HS-27A (cell line): Measurements from ENCODE around the gene TWIST2.

Experiments used
- DNase-seq: peaks from one replicate; pipeline ENCODE4 v3.0.0-alpha.2; 2012; ENCODE audit warnings: low read depth, missing footprints

The TWIST2 gene

GRCh38 chr2:238890618-238891456 lies 43.0 kb downstream of the TWIST2 start:
- DNase-seq: no peak

DNA sequence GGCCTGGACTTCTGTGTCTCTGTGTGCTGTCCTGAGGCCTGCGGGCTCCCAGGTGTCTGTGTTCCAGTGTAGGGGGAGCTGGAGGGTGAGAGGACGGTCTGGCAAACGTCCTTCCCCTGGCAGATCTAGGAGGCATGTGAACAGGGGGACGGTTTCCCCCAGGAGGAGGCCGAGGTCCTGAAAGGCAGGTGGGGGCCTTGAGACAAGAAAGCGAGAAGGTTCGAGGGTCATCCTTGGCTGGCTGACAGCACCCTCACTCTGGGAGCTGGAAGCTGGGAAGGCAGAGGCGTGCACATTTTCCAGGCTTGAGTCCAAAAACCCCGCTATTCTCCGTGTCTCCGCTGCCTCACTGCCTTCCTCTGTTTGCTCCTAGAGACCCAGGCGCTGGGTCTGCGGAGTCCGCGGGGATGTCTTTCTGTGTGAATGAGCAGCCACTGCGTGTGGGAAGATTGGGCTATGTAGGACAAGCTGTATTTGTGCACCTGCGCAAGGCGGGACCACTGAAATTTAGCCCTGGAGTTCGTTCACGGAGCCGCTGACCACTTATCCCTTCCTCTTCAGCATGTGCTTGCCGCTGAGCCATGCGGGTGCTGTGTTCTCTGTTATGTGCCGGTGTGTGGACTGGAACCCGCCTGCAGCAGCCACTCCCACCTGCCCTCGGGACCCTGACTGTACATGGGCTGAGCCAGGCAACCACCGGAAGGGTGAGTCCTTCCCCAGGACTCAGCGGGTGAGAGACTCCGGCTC lies 43.7 kb downstream of the TWIST2 start:
- DNase-seq: no peak

DNA sequence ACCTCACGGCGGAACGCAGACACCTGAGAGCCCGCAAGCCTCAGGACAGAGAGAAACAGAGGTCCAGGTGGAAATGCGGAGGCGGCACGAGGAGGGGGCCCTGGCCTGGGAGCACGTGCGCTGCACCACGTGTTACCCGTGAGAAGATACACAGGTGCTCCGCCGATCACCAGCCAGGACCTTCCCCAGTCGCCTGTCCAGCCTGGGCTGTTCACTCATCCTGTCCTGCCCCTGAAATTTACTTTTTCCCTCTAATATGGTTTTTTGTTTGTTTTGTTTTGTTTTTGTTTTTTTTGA lies 44.3 kb downstream of the TWIST2 start:
- DNase-seq: no peak

GRCh38 chr2:238892796-238893195 lies 44.9 kb downstream of the TWIST2 start:
- no peak for DNase-seq

DNA sequence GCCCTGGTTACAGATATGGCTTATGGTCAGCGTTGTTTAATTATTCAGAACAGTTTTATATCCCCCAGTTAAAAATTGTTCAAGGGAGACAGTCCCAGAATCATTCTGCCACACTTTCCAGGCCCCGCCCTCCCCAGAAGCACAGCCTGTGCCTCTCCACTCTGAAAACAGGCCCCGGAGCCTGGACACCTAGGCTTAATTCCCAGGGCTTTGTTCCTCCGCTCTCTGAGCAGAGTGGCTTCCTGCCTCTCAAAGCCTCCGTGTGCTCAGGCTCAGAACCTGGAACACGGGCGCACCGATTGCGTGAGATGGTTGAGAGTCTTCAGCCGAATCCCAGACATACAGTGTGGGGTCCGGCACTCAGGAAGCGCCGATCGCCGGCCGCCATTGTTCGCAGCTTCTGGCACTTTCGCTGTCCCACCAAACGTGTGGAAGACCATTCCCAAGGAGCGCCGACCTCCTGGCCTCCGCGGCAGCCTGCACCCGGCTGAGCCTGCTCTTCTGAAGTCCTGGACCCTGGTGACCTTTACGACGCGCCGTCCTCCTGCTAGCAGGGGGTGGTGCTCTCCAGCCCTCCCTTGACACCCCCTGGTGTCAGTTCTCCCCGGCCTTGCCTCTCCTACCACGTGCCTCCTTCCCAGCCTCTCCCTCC lies 45.6 kb downstream of the TWIST2 start:
- DNase-seq: no peak

DNA sequence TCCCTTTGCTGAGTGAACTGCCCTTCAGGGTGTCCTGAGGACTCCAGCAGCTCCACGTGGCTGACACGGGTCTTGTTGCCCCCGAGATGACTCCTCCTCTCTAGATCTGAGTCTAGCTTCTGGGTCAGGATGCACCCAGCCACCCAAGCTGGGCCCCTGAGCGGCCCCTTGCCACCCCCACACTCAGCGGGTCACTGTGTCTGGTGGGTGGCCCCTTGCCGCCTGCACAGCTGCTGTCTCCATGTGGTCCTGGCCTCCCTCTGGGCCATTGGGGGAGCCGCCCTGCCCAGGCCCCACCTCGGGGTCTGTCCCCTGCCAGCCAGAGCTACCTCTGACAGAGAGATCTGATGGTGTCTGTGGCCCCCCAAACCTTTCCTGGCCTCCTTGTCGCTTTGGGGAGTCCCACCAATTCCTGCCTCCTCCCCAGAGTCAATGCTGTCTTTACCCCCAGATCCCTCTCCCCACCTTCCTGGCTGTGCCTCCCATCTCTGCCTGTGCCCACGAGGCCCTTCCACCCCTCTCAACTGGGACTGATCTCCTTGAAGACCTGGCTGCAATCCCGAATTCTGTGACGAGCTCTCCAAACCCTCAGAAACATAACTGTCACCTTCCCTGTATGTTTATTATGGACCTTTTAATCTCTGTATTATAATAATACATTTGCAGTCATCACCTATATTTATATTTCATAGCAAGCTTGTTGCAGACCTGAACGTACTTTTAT lies 46.5 kb downstream of the TWIST2 start:
- no peak for DNase-seq

DNA sequence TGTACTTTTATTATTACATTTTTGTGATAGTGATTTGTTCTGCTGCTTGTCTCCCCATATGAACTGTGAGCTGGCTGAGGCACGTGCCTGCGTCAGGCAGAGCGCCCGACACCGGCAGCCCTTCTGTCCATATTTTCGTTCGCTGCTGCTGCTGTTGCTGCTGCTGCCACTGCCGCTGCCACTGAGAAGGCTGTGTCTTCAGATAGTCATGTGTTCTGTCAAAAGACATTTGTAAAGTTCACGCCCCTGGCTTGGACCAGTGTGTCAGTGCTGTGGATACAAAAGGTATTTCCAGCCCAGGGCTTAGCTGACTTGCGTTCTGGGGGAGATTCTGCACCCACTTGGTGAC lies 47.0 kb downstream of the TWIST2 start:
- no peak for DNase-seq

DNA sequence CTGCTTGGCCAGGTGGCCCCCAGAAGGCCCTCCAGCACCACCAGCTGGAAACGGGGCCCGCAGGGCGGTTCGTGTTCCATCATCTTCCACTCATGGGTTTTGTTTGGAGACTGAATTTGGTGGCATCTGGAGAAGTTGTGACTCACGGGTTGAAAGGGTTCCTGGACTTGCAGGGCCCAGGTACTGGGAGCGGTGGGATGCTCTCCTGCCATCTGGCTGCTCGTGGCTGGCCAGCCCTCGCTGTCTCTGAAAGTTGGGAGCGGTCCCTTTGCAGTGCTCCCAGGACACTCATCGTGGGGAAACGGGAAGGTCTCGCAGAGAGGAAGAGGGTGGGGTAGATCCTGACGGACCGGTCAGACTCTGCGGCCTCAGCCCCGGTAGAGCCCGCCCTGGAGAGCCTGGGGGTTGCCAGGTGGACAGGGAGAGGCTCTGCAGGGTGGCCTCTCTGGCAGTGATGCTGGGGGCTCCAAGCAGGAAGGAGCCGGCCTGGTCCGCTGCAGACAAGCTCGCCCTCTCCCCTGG lies 47.5 kb downstream of the TWIST2 start:
- DNase-seq: no peak

DNA sequence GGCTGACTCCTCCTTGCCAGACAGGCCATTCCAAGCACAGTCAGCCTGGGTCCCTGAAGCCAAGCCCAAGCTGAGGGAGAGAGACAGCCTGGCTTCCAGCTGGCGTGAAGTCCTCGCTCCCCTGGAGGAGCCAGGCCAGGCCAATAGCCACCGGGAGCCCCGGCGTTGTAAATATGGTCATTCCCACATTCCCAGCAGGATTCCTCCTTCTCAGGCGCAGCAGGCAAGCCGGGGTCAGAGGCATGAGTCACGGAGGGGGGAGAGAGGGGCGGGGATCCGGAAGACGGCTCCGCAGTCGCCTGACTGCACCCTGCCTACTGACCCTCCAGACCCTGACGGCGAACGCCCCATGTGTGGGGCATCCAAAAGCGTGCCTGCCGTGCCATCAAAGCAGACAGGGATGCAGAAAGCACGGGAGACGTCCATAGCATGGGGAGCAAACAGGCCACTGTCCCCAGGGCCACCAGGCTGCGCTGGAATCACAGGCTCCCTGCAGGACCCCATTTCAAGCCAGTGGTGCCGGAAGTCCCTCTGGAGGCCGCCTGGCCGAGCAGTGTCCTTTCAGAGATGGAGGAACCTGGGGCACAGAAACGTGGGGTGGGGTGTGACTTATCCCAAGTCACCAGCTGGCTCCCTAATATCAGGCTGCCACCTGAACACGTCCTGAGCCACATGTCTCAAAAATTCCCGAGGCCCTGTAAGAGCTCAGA lies 48.2 kb downstream of the TWIST2 start:
- DNase-seq: no peak

GRCh38 chr2:238896641-238897040 lies 48.8 kb downstream of the TWIST2 start:
- no peak for DNase-seq

DNA sequence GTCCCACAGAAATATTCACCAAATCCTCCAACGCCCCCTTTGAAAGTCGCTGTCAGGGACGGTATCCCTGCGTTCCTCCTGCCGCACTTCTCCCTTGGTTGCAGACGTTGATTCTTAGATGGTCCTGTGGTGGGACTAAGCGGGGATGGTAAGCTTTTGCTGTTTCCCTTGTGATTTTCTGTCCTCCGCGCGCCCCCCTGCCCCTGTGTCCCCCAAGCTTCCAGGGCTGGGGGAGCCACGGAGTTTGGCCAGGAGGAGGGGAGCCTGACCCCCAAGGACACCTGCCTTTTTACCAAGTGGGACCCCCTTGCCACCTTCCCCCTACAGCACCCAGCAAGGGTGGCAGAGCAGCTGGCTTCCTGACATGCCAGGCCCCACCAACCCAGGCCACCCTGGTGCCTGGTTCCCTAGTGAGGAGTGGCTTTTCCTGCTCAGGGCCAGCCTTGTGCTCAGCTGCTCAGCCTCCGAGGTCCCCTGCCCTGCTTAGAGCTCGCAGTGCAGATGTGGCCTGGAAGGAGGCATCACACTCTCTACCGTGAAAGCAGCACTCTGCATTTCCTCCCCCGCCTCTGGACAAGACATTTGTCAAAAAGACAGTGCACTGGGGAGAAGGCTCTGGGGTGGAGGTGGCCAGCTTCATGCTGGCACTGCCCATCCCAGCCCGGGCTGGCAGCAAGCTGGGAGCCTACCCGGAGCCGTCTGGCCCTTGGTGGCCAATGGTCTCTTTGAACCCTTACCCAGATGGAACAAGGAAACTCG lies 49.4 kb downstream of the TWIST2 start:
- no peak for DNase-seq

DNA sequence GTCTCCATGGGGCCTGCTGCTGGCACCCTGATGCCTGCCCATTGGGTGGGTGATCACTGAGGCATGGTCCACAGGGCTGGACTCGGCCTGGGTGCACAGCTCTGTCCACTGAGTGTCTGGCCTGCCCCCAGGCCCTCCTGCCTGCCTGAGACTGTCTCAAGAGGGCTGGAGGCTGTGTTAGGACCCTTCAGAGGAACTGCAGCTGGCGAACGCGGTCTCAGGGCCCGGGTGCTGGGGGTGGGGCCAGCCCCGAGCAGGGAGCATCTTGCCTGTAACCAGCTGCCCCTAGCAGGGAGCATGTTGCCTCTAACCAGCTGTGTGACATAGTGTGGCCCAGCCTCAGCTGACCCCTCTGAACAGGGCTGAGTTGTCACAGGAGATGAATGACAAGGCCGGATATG lies 50.0 kb downstream of the TWIST2 start:
- DNase-seq: no peak

DNA sequence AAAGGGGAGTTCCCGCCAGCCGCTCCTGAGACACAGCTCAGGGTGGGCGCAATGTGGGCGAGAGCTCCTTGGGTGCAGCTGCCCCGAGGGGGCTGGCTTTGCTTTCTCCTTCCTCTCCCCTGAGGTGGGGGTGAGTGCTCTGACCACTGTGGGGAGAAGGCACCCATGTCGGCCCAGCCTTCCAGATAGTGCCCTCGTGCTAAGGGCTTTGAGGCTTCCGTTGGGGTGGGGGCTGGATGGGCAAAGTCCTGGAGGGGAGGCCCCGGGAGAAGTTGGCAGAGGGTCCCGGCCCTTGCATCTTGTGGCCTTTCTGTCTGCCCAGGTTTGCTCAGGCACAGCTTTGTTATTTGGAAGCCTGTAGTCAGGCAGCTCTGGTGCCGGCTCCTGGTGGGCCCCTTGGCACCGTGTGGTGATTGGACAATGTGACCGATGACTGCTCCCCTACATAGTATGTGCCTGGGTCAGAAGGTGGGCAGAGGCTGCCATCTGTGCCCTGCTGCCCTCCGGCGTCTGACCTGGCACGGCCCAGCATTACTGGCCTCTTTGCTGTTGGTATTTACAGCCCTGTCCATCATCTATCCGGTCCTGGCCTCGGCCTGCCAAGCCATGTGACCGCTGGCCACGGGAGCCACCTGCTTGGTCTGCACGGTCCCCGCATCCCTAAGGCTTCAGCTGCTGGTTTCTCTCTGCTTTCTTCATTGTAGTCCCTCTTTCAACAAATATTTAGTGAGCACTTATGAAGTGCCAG lies 50.8 kb downstream of the TWIST2 start:
- DNase-seq: no peak

DNA sequence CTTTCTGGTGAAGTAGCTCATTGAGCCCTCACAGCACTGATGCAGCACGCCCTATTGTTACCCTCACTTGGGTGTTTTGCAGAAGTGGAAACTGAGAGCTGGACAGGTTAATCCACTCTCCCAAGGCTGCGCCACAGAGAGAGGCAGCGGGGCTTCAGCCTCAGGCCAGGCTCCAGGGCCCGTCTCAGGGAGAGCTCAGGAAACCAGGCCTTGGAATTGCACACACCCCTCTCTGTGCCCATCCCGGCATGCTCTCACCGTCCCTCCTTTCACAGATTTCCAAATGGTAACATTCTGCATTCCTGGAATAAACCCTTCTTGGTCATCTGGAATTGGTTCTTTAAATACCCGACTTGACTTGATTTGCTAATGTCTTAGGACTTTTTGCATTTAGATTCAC lies 51.5 kb downstream of the TWIST2 start:
- DNase-seq: no peak

DNA sequence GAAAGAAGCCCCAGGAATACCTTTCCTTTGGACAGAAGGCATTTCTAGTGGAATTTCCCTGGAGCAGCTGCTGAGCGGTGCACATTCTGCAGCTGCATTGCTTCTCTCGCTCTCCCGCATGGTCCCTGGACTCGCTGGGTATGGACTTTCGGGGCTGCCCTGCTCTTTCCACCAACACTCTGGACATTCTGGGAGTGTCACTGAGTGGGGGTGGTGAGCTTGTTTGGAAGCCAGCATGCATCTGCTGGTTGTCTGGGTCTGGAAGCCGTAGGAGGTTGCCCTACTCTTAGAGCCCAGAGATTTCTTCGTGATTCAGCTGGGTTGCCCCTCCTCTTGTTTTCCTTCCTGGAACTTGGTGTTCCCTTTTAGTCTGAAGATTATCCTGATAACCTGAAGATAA lies 52.6 kb downstream of the TWIST2 start:
- no peak for DNase-seq

- DNase-seq: no peak
Observed at GRCh38 chr2:238901461-238902057, 53.7 kb downstream of the TWIST2 start.

DNA sequence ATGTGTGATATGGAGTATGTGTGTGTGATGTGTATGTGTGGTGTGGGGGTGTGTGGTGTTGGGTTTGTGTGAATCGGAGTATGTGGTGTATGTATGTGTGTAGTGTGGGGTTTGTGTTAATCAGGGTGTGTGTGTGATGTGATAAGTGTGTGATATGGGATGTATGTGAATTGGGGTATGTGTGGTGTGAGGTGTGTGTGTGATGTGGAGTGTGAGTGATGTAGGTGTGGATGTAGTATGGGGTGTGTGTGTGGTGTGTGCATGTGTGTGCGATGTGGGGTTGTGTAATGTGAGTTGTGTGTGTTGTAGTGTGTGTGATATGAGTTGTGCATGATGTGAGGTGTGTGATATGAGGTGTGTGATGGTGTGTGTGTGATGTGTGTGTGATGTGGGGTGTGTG lies 54.4 kb downstream of the TWIST2 start:
- no peak for DNase-seq

GRCh38 chr2:238903141-238903540 lies 55.3 kb downstream of the TWIST2 start:
- DNase-seq: no peak

- no peak for DNase-seq
Observed at GRCh38 chr2:238904177-238904576, 56.3 kb downstream of the TWIST2 start.

DNA sequence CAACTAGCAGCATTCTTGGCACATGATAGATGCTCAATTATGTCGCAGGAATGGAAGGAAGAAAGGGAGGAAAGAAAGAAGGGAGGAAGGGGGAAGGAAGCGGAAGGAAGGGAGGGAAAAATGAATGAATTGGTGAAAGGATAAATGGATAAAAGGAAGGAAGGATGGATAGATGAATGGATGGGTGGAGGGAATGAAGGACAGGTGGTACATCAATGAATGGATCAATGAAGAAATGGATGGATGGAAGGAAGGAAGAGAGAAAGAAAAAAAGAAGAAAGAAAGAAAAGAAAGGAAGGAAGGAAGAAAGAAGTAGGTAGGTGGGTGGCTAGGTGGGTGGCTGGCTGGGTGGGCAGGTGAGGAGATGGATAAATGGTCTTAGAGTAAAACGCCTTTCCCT lies 56.8 kb downstream of the TWIST2 start:
- DNase-seq: no peak
